ENCODE measurements around the gene CADM2. TPM values are rescaled to one million over a fixed set of nuclear protein-coding genes. Genes with fewer than 3 reads are reported as not detected.
A peak's percentile ranks its signal among the peaks of the same experiment; 100 is the strongest.

Gene CADM2
- total RNA-seq, 2 donors from 2014 or later: 24.1 to 29.8 TPM

DNA sequence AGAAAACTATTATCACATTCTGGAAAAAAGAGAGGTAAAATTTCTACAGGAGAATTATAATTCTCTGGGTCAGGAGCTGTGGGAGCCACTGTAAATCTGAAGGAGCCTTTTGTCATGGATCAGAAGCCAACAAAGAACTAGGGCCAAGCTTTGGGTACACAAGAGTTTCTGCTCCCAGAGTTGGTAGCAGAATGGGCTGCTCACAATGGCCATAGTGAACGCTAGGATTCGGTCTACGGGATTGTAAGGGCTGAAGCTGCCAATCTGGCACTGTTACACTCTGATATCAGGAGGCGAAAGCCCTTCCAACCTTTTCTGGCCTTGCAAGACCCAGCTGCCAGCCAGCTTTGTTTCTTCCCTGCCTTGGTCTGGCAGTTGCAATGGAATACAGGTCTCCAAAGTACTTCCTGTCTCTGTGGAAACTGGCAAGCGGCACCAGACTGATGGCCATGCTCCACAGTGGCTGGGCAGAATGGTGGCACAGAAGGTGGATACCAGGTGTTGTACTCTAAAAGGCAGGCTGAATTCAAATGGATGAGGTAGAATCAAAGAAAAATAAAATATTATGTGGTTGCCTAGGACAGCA, 831.7 kb downstream of the CADM2 start:
- WGBS, 2 experiments (ENCODE audit: insufficient coverage in 1 of 2, insufficient read length in 1 of 2): 95 to 97% methylated on average over 4 to 5 of the region's 5 CpGs
- H3K9ac ChIP-seq (ENCODE audit: extremely low read depth, low read length, poor library complexity, severe bottlenecking): no peak overlapping the region
- H3K27me3 ChIP-seq (ENCODE audit: control insufficient read depth, insufficient read depth, low read length, poor library complexity, severe bottlenecking): no peaks in the 10 kb centered on the region
- no peak overlapping the region for H3K27ac ChIP-seq (ENCODE audit: low read depth, low read length)
- H3K4me1 ChIP-seq (ENCODE audit: control insufficient read depth, insufficient read depth, low read length): peaks cover 8% of the 10 kb centered on the region
- TF ChIP-seq, protein P1, sequence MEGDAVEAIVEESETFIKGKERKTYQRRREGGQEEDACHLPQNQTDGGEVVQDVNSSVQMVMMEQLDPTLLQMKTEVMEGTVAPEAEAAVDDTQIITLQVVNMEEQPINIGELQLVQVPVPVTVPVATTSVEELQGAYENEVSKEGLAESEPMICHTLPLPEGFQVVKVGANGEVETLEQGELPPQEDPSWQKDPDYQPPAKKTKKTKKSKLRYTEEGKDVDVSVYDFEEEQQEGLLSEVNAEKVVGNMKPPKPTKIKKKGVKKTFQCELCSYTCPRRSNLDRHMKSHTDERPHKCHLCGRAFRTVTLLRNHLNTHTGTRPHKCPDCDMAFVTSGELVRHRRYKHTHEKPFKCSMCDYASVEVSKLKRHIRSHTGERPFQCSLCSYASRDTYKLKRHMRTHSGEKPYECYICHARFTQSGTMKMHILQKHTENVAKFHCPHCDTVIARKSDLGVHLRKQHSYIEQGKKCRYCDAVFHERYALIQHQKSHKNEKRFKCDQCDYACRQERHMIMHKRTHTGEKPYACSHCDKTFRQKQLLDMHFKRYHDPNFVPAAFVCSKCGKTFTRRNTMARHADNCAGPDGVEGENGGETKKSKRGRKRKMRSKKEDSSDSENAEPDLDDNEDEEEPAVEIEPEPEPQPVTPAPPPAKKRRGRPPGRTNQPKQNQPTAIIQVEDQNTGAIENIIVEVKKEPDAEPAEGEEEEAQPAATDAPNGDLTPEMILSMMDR (conservative IDR thresholded peaks at IDR 0.05): no peak
- no peak overlapping the region for H3K27ac Mint-ChIP-seq
- H3K9me3 Mint-ChIP-seq: no peaks in the 10 kb centered on the region
- no peaks in the 10 kb centered on the region for H3K36me3 ChIP-seq (ENCODE audit: control insufficient read depth, insufficient read depth, low read length)
- no peak for DNase-seq
- H3K4me3 Mint-ChIP-seq: no peak overlapping the region
- peaks cover 20% of the 10 kb centered on the region for H3K4me1 Mint-ChIP-seq
- no peaks in the 10 kb centered on the region for H3K27me3 Mint-ChIP-seq (ENCODE audit: insufficient read depth)
- no peaks in the 10 kb centered on the region for H3K36me3 Mint-ChIP-seq (ENCODE audit: low read depth)
- H3K9me3 ChIP-seq (ENCODE audit: control insufficient read depth, low read length): no peaks in the 10 kb centered on the region
- H3K4me3 ChIP-seq (ENCODE audit: low read length): no peak overlapping the region

DNA sequence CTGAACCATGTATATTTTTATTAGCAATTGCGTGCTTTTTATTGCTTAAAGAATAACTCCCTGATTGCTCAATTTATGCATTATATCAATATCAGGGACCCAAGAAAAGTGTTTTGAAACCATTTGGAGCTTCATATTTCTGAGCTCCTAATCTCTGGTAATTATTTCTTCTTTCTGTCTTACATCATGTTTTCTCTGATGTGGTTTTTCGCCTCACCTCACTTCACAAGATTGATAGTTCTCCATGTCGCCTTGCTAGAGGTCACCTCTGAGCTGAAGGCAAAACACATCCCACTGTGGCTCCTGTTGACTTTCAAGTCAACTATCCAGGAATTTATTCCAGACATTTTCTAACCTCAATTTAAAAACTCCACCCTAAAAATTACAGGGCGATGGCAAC, 837.4 kb downstream of the CADM2 start:
- peaks cover 15% of the 10 kb centered on the region for H3K36me3 Mint-ChIP-seq (ENCODE audit: low read depth)
- Histone ChIP-seq H3K4me3 (ENCODE audit: low read length) (peak overlapping the region; percentile 65), H3K27me3 (ENCODE audit: control insufficient read depth, insufficient read depth, low read length, poor library complexity, severe bottlenecking) (no peaks in the 10 kb centered on the region), H3K4me1 (ENCODE audit: control insufficient read depth, insufficient read depth, low read length) (peaks cover 13% of the 10 kb centered on the region), H3K36me3 (ENCODE audit: control insufficient read depth, insufficient read depth, low read length) (no peaks in the 10 kb centered on the region), H3K9me3 (ENCODE audit: control insufficient read depth, low read length) (peaks cover 18% of the 10 kb centered on the region), H3K9ac (ENCODE audit: extremely low read depth, low read length, poor library complexity, severe bottlenecking) (no peak overlapping the region), H3K27ac (ENCODE audit: low read depth, low read length) (no peak overlapping the region)
- WGBS, 2 experiments (ENCODE audit: insufficient coverage in 1 of 2, insufficient read length in 1 of 2): 80 to 83% methylated on average over 1 to 4 of the region's 4 CpGs
- no peak for DNase-seq
- H3K27ac Mint-ChIP-seq: no peak overlapping the region
- H3K4me1 Mint-ChIP-seq: peaks cover 39% of the 10 kb centered on the region
- H3K4me3 Mint-ChIP-seq: no peak overlapping the region
- TF ChIP-seq, protein P1 (conservative IDR thresholded peaks at IDR 0.05): no peak
- peaks cover 37% of the 10 kb centered on the region for H3K9me3 Mint-ChIP-seq
- no peaks in the 10 kb centered on the region for H3K27me3 Mint-ChIP-seq (ENCODE audit: insufficient read depth)

DNA sequence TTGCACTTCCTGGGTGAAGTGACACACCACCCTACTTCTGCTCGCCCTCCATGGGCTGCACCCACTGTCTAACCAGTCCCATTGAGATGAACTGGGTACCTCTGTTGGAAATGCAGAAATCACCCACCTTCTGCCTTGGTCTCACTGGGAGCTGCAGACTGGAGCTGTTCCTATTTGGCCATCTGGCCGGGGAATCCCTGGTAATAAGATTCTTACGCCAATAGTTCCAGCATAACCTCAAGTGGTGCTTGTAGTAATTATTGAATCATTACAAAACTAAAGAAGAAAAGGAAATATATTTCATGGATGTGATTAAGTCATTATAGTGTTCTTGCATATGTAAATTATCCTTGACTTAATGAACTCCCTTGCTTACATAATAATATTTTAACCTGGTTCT, 841.9 kb downstream of the CADM2 start:
- no peak overlapping the region for H3K27ac Mint-ChIP-seq
- DNase-seq: no peak
- TF ChIP-seq, protein P1 (conservative IDR thresholded peaks at IDR 0.05): no peak
- 96% methylated on average over 3 of the region's 3 CpGs; no CpG with 5 or more reads in 1 of the 2 experiments for WGBS, 2 experiments (ENCODE audit: insufficient coverage in 1 of 2, insufficient read length in 1 of 2)
- peaks cover 37% of the 10 kb centered on the region for H3K9me3 Mint-ChIP-seq
- H3K4me1 Mint-ChIP-seq: peaks cover 21% of the 10 kb centered on the region
- Histone ChIP-seq H3K4me1 (ENCODE audit: control insufficient read depth, insufficient read depth, low read length) (peaks cover 5% of the 10 kb centered on the region), H3K9ac (ENCODE audit: extremely low read depth, low read length, poor library complexity, severe bottlenecking) (no peak overlapping the region), H3K36me3 (ENCODE audit: control insufficient read depth, insufficient read depth, low read length) (no peaks in the 10 kb centered on the region), H3K4me3 (ENCODE audit: low read length) (no peak overlapping the region), H3K27ac (ENCODE audit: low read depth, low read length) (no peak overlapping the region), H3K9me3 (ENCODE audit: control insufficient read depth, low read length) (peaks cover 18% of the 10 kb centered on the region), H3K27me3 (ENCODE audit: control insufficient read depth, insufficient read depth, low read length, poor library complexity, severe bottlenecking) (no peaks in the 10 kb centered on the region)
- no peaks in the 10 kb centered on the region for H3K27me3 Mint-ChIP-seq (ENCODE audit: insufficient read depth)
- peaks cover 15% of the 10 kb centered on the region for H3K36me3 Mint-ChIP-seq (ENCODE audit: low read depth)
- no peak overlapping the region for H3K4me3 Mint-ChIP-seq

All from endodermal cell (in vitro differentiated cells).